ENCODE measurements around the gene ELOVL6. TPM values are rescaled to one million over a fixed set of nuclear protein-coding genes. Genes with fewer than 3 reads are reported as not detected.

ELOVL6 gene
- total RNA-seq, 2 experiments from 2014 or later = 1.6 to 2.9 TPM

GRCh38 chr4:110208419-110208818, 10.0 kb upstream of the ELOVL6 start:
- H3K4me3 ChIP-seq (ENCODE audit: low read length) = no peak overlapping the region

DNA sequence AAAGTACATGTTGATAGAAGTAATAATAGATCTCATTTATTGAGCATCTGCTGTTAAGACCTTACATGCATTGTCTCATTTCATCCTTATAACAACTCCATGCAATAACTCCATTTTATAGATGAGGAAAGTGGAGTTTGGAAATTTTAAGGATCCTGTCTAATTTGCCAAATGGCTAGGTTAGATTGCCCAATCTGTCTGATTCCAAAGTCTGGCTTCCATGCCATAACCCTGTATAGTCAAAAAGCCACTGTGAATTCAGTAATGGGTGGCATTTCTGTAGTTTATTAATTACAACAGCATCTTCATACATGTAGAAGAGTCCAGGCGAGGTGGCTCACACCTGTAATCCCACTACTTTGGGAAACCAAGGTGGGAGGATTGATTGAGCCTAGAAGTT, 8.8 kb upstream of the ELOVL6 start:
- H3K27me3 Mint-ChIP-seq = no peaks in the 10 kb centered on the region
- H3K36me3 ChIP-seq (ENCODE audit: insufficient read depth, low read length) = no peaks in the 10 kb centered on the region
- H3K36me3 Mint-ChIP-seq (ENCODE audit: low read depth) = no peaks in the 10 kb centered on the region
- H3K27ac ChIP-seq (ENCODE audit: low read depth in 1 of 2, low read length in 2 of 2) = no peak overlapping the region
- intact Hi-C loops (cut with DNase I, micrococcal nuclease) = no loop called here
- ChIA-PET POLR2A (no interaction called here), CTCF (interaction anchor here (1.6 kb wide), 1 partner anchor 157 kb away, joined by 7 read pairs; no protein-coding TSS in a partner anchor)
- H3K4me3 Mint-ChIP-seq = no peak overlapping the region
- no peak for DNase-seq
- no peaks in the 10 kb centered on the region for H3K9me3 Mint-ChIP-seq
- H3K27me3 ChIP-seq (ENCODE audit: control insufficient read depth in 1 of 2, insufficient read depth in 2 of 2, low read length in 2 of 2) = no peaks in the 10 kb centered on the region
- H3K4me1 ChIP-seq (ENCODE audit: insufficient read depth, low read length) = peaks cover 2% of the 10 kb centered on the region
- no peak for ATAC-seq (ENCODE audit: poor library complexity)
- TF ChIP-seq, protein P1, sequence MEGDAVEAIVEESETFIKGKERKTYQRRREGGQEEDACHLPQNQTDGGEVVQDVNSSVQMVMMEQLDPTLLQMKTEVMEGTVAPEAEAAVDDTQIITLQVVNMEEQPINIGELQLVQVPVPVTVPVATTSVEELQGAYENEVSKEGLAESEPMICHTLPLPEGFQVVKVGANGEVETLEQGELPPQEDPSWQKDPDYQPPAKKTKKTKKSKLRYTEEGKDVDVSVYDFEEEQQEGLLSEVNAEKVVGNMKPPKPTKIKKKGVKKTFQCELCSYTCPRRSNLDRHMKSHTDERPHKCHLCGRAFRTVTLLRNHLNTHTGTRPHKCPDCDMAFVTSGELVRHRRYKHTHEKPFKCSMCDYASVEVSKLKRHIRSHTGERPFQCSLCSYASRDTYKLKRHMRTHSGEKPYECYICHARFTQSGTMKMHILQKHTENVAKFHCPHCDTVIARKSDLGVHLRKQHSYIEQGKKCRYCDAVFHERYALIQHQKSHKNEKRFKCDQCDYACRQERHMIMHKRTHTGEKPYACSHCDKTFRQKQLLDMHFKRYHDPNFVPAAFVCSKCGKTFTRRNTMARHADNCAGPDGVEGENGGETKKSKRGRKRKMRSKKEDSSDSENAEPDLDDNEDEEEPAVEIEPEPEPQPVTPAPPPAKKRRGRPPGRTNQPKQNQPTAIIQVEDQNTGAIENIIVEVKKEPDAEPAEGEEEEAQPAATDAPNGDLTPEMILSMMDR (IDR thresholded peaks at IDR 0.05) = no peak
- H3K27ac Mint-ChIP-seq = no peak overlapping the region
- peaks cover 4% of the 10 kb centered on the region for H3K4me1 Mint-ChIP-seq (ENCODE audit: low read depth)
- H3K4me3 ChIP-seq (ENCODE audit: low read length) = no peak overlapping the region
- H3K9me3 ChIP-seq (ENCODE audit: control insufficient read depth in 1 of 2, insufficient read depth in 1 of 2, low read length in 2 of 2) = no peaks in the 10 kb centered on the region

More at GRCh38 chr4:110208419-110208818, 10.0 kb upstream of the ELOVL6 start:
- Mint-ChIP-seq H3K36me3 (ENCODE audit: low read depth) (no peaks in the 10 kb centered on the region), H3K9me3 (no peaks in the 10 kb centered on the region), H3K27me3 (no peaks in the 10 kb centered on the region), H3K4me1 (ENCODE audit: low read depth) (peaks cover 4% of the 10 kb centered on the region), H3K4me3 (no peak overlapping the region), H3K27ac (no peak overlapping the region)
- intact Hi-C loops (cut with DNase I, micrococcal nuclease) = no loop called here
- Histone ChIP-seq H3K27ac (ENCODE audit: low read depth in 1 of 2, low read length in 2 of 2) (no peak overlapping the region), H3K36me3 (ENCODE audit: insufficient read depth, low read length) (no peaks in the 10 kb centered on the region), H3K9me3 (ENCODE audit: control insufficient read depth in 1 of 2, insufficient read depth in 1 of 2, low read length in 2 of 2) (no peaks in the 10 kb centered on the region), H3K27me3 (ENCODE audit: control insufficient read depth in 1 of 2, insufficient read depth in 2 of 2, low read length in 2 of 2) (no peaks in the 10 kb centered on the region), H3K4me1 (ENCODE audit: insufficient read depth, low read length) (peaks cover 2% of the 10 kb centered on the region)
- POLR2A ChIA-PET = no interaction called here
- ATAC-seq (ENCODE audit: poor library complexity) = no peak
- no peak for DNase-seq
- CTCF ChIA-PET = interaction anchor here (1.6 kb wide), 1 partner anchor 158 kb away, joined by 7 read pairs; no protein-coding TSS in a partner anchor
- TF ChIP-seq, protein P1 (IDR thresholded peaks at IDR 0.05) = no peak

GRCh38 chr4:110202024-110202423, 3.6 kb upstream of the ELOVL6 start:
- Histone ChIP-seq H3K36me3 (ENCODE audit: insufficient read depth, low read length) (no peaks in the 10 kb centered on the region), H3K27ac (ENCODE audit: low read depth in 1 of 2, low read length in 2 of 2) (no peak overlapping the region), H3K27me3 (ENCODE audit: control insufficient read depth in 1 of 2, insufficient read depth in 2 of 2, low read length in 2 of 2) (no peaks in the 10 kb centered on the region), H3K9me3 (ENCODE audit: control insufficient read depth in 1 of 2, insufficient read depth in 1 of 2, low read length in 2 of 2) (no peaks in the 10 kb centered on the region), H3K4me3 (ENCODE audit: low read length) (no peak overlapping the region), H3K4me1 (ENCODE audit: insufficient read depth, low read length) (peaks cover 11% of the 10 kb centered on the region)
- POLR2A ChIA-PET = interaction anchor here (0.6 kb wide), 1 partner anchor 91 kb away, joined by 3 read pairs; no protein-coding TSS in a partner anchor
- no peak for ATAC-seq (ENCODE audit: poor library complexity)
- no peaks in the 10 kb centered on the region for H3K9me3 Mint-ChIP-seq
- H3K27me3 Mint-ChIP-seq = no peaks in the 10 kb centered on the region
- peaks cover 17% of the 10 kb centered on the region for H3K36me3 Mint-ChIP-seq (ENCODE audit: low read depth)
- intact Hi-C loops (cut with DNase I, micrococcal nuclease) = no loop called here
- H3K27ac Mint-ChIP-seq = no peak overlapping the region
- CTCF ChIA-PET = no interaction called here
- no peak overlapping the region for H3K4me3 Mint-ChIP-seq
- TF ChIP-seq, protein P1 (IDR thresholded peaks at IDR 0.05) = no peak
- no peak for DNase-seq
- H3K4me1 Mint-ChIP-seq (ENCODE audit: low read depth) = peaks cover 20% of the 10 kb centered on the region
